Measurements from ENCODE around the gene ZNF714. TPM values are rescaled to one million over a fixed set of nuclear protein-coding genes. Genes with fewer than 3 reads are reported as not detected.

The ZNF714 gene
- total and polyA plus RNA-seq, 2 donors from 2014 or later = 2.0 to 8.8 TPM

GRCh38 chr19:21109116-21109515 is 27.1 kb downstream of the ZNF714 start:
- no peaks in the 10 kb centered on the region for H3K27me3 ChIP-seq (ENCODE audit: control insufficient read depth, insufficient read depth, low read length)
- TF ChIP-seq CTCF (IDR thresholded peaks at IDR 0.05; ENCODE audit: borderline replicate concordance, extremely low read depth, insufficient read depth) = no peak
- no peak overlapping the region for H3K27ac ChIP-seq (ENCODE audit: low read depth in 2 of 2, low read length in 2 of 2)
- DNase-seq = no peak
- peak; percentile 17 for FAIRE-seq
- no peak overlapping the region for H3K4me3 ChIP-seq (ENCODE audit: low read length in 3 of 3)
- no peak overlapping the region for H3K9ac ChIP-seq (ENCODE audit: low read length in 3 of 3)
- H3K9me3 ChIP-seq (ENCODE audit: control insufficient read depth in 2 of 3, insufficient read depth in 1 of 3, low read length in 3 of 3) = no peaks in the 10 kb centered on the region
- no peaks in the 10 kb centered on the region for H3K36me3 ChIP-seq (ENCODE audit: control insufficient read depth in 2 of 3, insufficient read depth in 3 of 3, low read length in 3 of 3)
- intact Hi-C loops (cut with DNase I) = no loop called here
- H3K4me1 ChIP-seq (ENCODE audit: control insufficient read depth in 2 of 3, insufficient read depth in 2 of 3, low read depth in 1 of 3, low read length in 3 of 3) = no peaks in the 10 kb centered on the region

- Histone ChIP-seq H3K9me3 (ENCODE audit: control insufficient read depth in 2 of 3, insufficient read depth in 1 of 3, low read length in 3 of 3) (peaks cover 0 to 4% (median 0%) of the 10 kb centered on the region in 3 donors), H3K27ac (ENCODE audit: low read depth in 2 of 2, low read length in 2 of 2) (no peak overlapping the region), H3K36me3 (ENCODE audit: control insufficient read depth in 2 of 3, insufficient read depth in 3 of 3, low read length in 3 of 3) (no peaks in the 10 kb centered on the region), H3K4me3 (ENCODE audit: low read length in 3 of 3) (no peak overlapping the region), H3K4me1 (ENCODE audit: control insufficient read depth in 2 of 3, insufficient read depth in 2 of 3, low read depth in 1 of 3, low read length in 3 of 3) (no peaks in the 10 kb centered on the region), H3K9ac (ENCODE audit: low read length in 3 of 3) (no peak overlapping the region), H3K27me3 (ENCODE audit: control insufficient read depth, insufficient read depth, low read length) (no peaks in the 10 kb centered on the region)
- DNase-seq (no peak), FAIRE-seq (no peak)
- TF ChIP-seq CTCF (IDR thresholded peaks at IDR 0.05; ENCODE audit: borderline replicate concordance, extremely low read depth, insufficient read depth) = no peak
- intact Hi-C loops (cut with DNase I) = no loop called here
Measured at GRCh38 chr19:21110183-21110582, 28.2 kb downstream of the ZNF714 start.

GRCh38 chr19:21115430-21115829 is 33.4 kb downstream of the ZNF714 start:
- Histone ChIP-seq H3K4me1 (ENCODE audit: control insufficient read depth in 2 of 3, insufficient read depth in 2 of 3, low read depth in 1 of 3, low read length in 3 of 3) (no peaks in the 10 kb centered on the region), H3K9me3 (ENCODE audit: control insufficient read depth in 2 of 3, insufficient read depth in 1 of 3, low read length in 3 of 3) (peaks cover 0 to 4% (median 0%) of the 10 kb centered on the region in 3 donors), H3K4me3 (ENCODE audit: low read length in 3 of 3) (no peak overlapping the region), H3K36me3 (ENCODE audit: control insufficient read depth in 2 of 3, insufficient read depth in 3 of 3, low read length in 3 of 3) (peaks cover 0 to 10% (median 5%) of the 10 kb centered on the region in 3 donors), H3K27ac (ENCODE audit: low read depth in 2 of 2, low read length in 2 of 2) (no peak overlapping the region), H3K9ac (ENCODE audit: low read length in 3 of 3) (no peak overlapping the region), H3K27me3 (ENCODE audit: control insufficient read depth, insufficient read depth, low read length) (no peaks in the 10 kb centered on the region)
- TF ChIP-seq CTCF (IDR thresholded peaks at IDR 0.05; ENCODE audit: borderline replicate concordance, extremely low read depth, insufficient read depth) = no peak
- intact Hi-C loops (cut with DNase I) = no loop called here
- DNase-seq = no peak
- no peak for FAIRE-seq

Data from kidney (tissue), 14 donors.